Effector memory CD8-positive, alpha-beta T cell (primary cell): Measurements from ENCODE around the gene IGFBPL1.

Source experiments
- ATAC-seq: fragments of 150-1000 bp; cut with Tn5 transposase; replicated peaks from 2 replicates; pipeline ENCODE4 v1.10.0; 2021; ENCODE audit warnings: mild to moderate bottlenecking, moderate library complexity
- DNase-seq, 3 experiments: peaks; one replicate each; pipeline ENCODE4 v3.0.0; 2021
- H3K27ac Mint-ChIP-seq, 2 donors: one replicate each; pipeline ENCODE4 v1.8.0; 2022; ENCODE audit warnings: mild to moderate bottlenecking in 2 of 2, mixed read lengths in 2 of 2, moderate library complexity in 2 of 2
- H3K27me3 Mint-ChIP-seq, 2 donors: one replicate each; pipeline ENCODE4 v1.8.0; 2022; ENCODE audit warnings: mixed read lengths in 2 of 2
- H3K36me3 Mint-ChIP-seq: one replicate; pipeline ENCODE4 v1.8.0; 2022; ENCODE audit warnings: mild to moderate bottlenecking, moderate library complexity, mixed read lengths; ENCODE audit not compliant: insufficient read depth
- H3K4me1 Mint-ChIP-seq, 2 donors: one replicate each; pipeline ENCODE4 v1.8.0; 2022; ENCODE audit warnings: low read depth in 2 of 2, mixed read lengths in 2 of 2
- H3K4me3 Mint-ChIP-seq, 2 donors: one replicate each; pipeline ENCODE4 v1.8.0; 2022; ENCODE audit warnings: mild to moderate bottlenecking in 2 of 2, mixed read lengths in 2 of 2, moderate library complexity in 2 of 2
- H3K9me3 Mint-ChIP-seq, 2 donors: one replicate each; pipeline ENCODE4 v1.8.0; 2022; ENCODE audit warnings: mixed read lengths in 2 of 2

IGFBPL1 gene

GRCh38 chr9:38358390-38359296 is 65.6 kb downstream of the IGFBPL1 start:
- Mint-ChIP-seq H3K4me3 (no peak overlapping the region), H3K27ac (no peak overlapping the region), H3K27me3 (no peaks in the 10 kb centered on the region), H3K4me1 (peaks cover 0 to 3% of the 10 kb centered on the region in 2 donors), H3K36me3 (no peaks in the 10 kb centered on the region), H3K9me3 (no peaks in the 10 kb centered on the region)
- ATAC-seq (no peak), DNase-seq (no peak)

DNA sequence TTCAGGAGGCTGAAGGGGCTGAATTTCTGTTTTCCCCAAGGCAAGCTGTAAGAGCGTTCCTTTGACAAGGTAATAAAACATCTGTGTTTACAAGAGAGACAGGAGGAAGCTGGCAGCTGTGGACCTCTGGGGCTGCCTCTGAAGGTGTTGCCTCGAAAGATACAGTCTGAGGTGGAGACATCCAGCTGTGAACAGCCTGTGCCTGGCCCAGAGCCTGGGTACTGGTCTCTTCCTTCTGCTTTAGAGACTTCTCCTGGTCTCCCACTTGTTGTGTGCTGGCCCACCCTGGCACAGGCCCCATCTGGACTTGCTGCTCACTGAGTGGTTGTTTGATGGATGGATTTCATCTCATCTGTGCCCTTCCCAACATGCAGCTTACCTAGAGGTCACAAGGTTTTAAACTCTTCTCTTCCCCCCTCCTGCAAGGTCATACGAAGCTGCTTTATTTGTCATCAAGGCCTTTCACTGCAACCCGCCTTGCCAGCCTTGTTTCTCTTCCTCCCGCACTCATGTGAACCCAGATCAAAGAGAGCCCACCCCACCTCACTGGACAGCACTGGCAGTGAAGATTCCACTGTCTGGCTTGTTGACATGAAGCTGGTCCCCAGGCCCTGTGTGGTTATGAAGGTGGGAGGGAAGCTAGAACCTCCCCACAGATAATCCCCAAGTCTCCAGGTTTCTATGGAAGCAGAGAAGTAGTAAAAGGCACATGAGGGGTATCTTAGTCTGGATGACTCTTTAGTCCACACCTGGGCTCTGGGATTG is 66.7 kb downstream of the IGFBPL1 start:
- Mint-ChIP-seq H3K4me1 (no peaks in the 10 kb centered on the region), H3K27me3 (peaks cover 0 to 4% of the 10 kb centered on the region in 2 donors), H3K36me3 (no peaks in the 10 kb centered on the region), H3K27ac (no peak overlapping the region), H3K9me3 (no peaks in the 10 kb centered on the region), H3K4me3 (no peak overlapping the region)
- ATAC-seq = no peak
- no peak for DNase-seq

DNA sequence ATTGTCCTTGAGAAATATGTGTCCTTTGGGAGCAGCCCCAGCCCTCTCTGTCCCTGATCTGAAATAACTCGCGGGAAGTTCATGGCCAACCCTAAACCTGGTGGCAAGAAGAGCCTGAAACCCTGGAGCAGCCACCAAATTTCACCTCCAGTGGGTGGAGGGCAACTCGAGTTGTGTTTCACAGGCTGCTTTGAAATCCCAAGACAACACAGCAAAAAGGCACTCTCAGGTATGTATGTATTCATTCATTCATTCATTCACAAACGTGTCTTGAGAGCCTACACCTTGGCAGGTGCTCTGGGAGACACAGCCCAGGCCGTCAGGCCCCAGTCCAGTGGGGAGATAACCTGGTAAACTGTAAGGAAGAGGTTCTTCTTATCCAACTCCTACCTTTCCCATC is 67.4 kb downstream of the IGFBPL1 start:
- Mint-ChIP-seq H3K4me1 (no peaks in the 10 kb centered on the region), H3K36me3 (no peaks in the 10 kb centered on the region), H3K9me3 (no peaks in the 10 kb centered on the region), H3K27ac (no peak overlapping the region), H3K27me3 (peaks cover 0 to 11% of the 10 kb centered on the region in 2 donors), H3K4me3 (no peak overlapping the region)
- ATAC-seq = no peak
- no peak for DNase-seq
